HepG2 (cell line): ENCODE data around the gene HAND1. TPM values are rescaled to one million over a fixed set of nuclear protein-coding genes. Genes with fewer than 3 reads are reported as not detected.

Experiments
- ATAC-seq: fragments of 200-7000 bp; cut with Tn5 transposase; 3 replicates; pipeline ENCODE4 v1.9.1; 2020; ENCODE audit warnings: mild to moderate bottlenecking, moderate library complexity
- BruUV-seq: library from RNA; stranded (reverse); fragments of 400-500 nt; replicated peaks from 2 replicates; lab custom pipeline; 2021; lab: Mats Ljungman, UMichigan
- CTCF ChIA-PET: fragments of 300-600 bp; formaldehyde crosslinking; extraction: SDS; loops from one replicate; lab custom pipeline; 2021; ENCODE audit warnings: low total read pairs, inconsistent platforms, low intra/inter-chr PET ratio; lab: Yijun Ruan, JAX
- POLR2A ChIA-PET: fragments of 350-600 bp; sonication (Branson Sonifier 250); formaldehyde crosslinking; loops from one replicate; lab custom pipeline; 2020; ENCODE audit warnings: antibody characterized with exemption, inconsistent platforms; lab: Yijun Ruan, JAX
- DNase-seq: peaks from one replicate; pipeline ENCODE4 v3.0.0-alpha.2; 2015; ENCODE audit warnings: low spot score
- FAIRE-seq: peaks from 3 replicates; lab custom pipeline; 2011; peaks lifted over from hg19 to GRCh38; lab: Jason Lieb, UNC
- H2AFZ ChIP-seq: one replicate; pipeline ENCODE4 v1.6.1; 2011; ENCODE audit warnings: low read length, inconsistent platforms
- H3K27ac ChIP-seq: fragments of 300-600 bp; 3 replicates; pipeline ENCODE4 v1.8.0; 2011; ENCODE audit warnings: mixed run types, mild to moderate bottlenecking, mixed read lengths, low read length, inconsistent platforms; ENCODE audit not compliant: insufficient read depth; ENCODE audit errors: extremely low read length
- H3K27me3 ChIP-seq, 2 experiments: fragments of 200-600 bp in 1 of 2; 2 replicates in 1 of 2; 3 replicates in 1 of 2; pipeline versions ENCODE4 v1.6.0 to v1.8.0; 2011; ENCODE audit warnings: low read length in 2 of 2, mild to moderate bottlenecking in 2 of 2, moderate library complexity in 2 of 2, inconsistent platforms in 1 of 2; ENCODE audit not compliant: insufficient read depth in 2 of 2, control insufficient read depth in 1 of 2
- H3K36me3 ChIP-seq, 2 experiments: fragments of 200-600 bp in 1 of 2; replicated peaks in 1 of 2; 2 replicates in 1 of 2; 3 replicates in 1 of 2; pipeline versions ENCODE4 v1.5.1 to v1.8.0; 2011; ENCODE audit warnings: low read length in 2 of 2, inconsistent platforms in 1 of 2; ENCODE audit not compliant: insufficient read depth in 2 of 2, control insufficient read depth in 1 of 2
- H3K4me1 ChIP-seq: 2 replicates; pipeline ENCODE4 v1.5.1; 2012; ENCODE audit warnings: low read length, inconsistent platforms; ENCODE audit not compliant: insufficient read depth
- H3K4me2 ChIP-seq: 2 replicates; pipeline ENCODE4 v1.6.0; 2011; ENCODE audit warnings: low read depth, low read length, inconsistent platforms
- H3K4me3 ChIP-seq, 3 experiments: fragments of 200-600 bp in 1 of 3; sonication (generic), shearing (Covaris generic) in 1 of 3; replicated peaks in 1 of 3; 2 replicates each; pipeline ENCODE4 v1.5.1; 2011 to 2016; ENCODE audit warnings: low read length in 3 of 3, inconsistent platforms in 2 of 3, low read depth in 2 of 3, mild to moderate bottlenecking in 2 of 3, control low read depth in 1 of 3, mixed read lengths in 1 of 3; ENCODE audit not compliant: insufficient read depth in 1 of 3
- H3K79me2 ChIP-seq: one replicate; pipeline ENCODE4 v1.6.1; 2011; ENCODE audit warnings: low read length, inconsistent platforms; ENCODE audit not compliant: insufficient read depth
- H3K9ac ChIP-seq: 2 replicates; pipeline ENCODE4 v1.6.0; 2011; ENCODE audit warnings: mild to moderate bottlenecking, low read depth, low read length, inconsistent platforms; ENCODE audit not compliant: insufficient read depth
- H3K9me3 ChIP-seq: 2 replicates; pipeline ENCODE4 v1.5.1; 2012; ENCODE audit warnings: mild to moderate bottlenecking, low read length
- H4K20me1 ChIP-seq: 2 replicates; pipeline ENCODE4 v1.6.0; 2011; ENCODE audit warnings: inconsistent platforms, mild to moderate bottlenecking, low read length, moderate library complexity; ENCODE audit not compliant: insufficient read depth
- BHLHE40 ChIP-seq: IDR thresholded peaks from 2 replicates; pipeline ENCODE4 v1.6.1; 2011; ENCODE audit warnings: low read length, improper control_type of control experiment
- EZH2 ChIP-seq: conservative IDR thresholded peaks from 2 replicates; pipeline ENCODE4 v1.6.1; 2012; ENCODE audit warnings: mild to moderate bottlenecking, low read depth, low read length, moderate library complexity
- FLYWCH1 ChIP-seq: sonication (generic); formaldehyde crosslinking; IDR thresholded peaks from 2 replicates; pipeline ENCODE4 v1.8.1; 2023; ENCODE audit warnings: mild to moderate bottlenecking, missing genetic modification reagents
- HDAC1 ChIP-seq: sonication (generic); formaldehyde crosslinking; IDR thresholded peaks from 2 replicates; pipeline ENCODE4 v1.5.1; 2020; ENCODE audit warnings: mild to moderate bottlenecking, missing genetic modification reagents
- HNRNPLL ChIP-seq: fragments of 200-400 bp; formaldehyde crosslinking; IDR thresholded peaks from 2 replicates; pipeline ENCODE4 v1.6.1; 2017; ENCODE audit warnings: mild to moderate bottlenecking, low read depth, low read length; ENCODE audit not compliant: poor library complexity, severe bottlenecking
- PTBP1 ChIP-seq: fragments of 200-400 bp; formaldehyde crosslinking; IDR thresholded peaks from 2 replicates; pipeline ENCODE4 v1.6.1; 2018; ENCODE audit warnings: low read length, low read depth; ENCODE audit not compliant: poor library complexity, severe bottlenecking
- XBP1 ChIP-seq: sonication (generic); formaldehyde crosslinking; IDR thresholded peaks from 2 replicates; pipeline ENCODE4 v1.5.0; 2020; ENCODE audit warnings: missing genetic modification reagents
- ZEB1 ChIP-seq: IDR thresholded peaks from 2 replicates; pipeline ENCODE4 v1.6.1; 2012; ENCODE audit warnings: mild to moderate bottlenecking, low read depth, inconsistent platforms; ENCODE audit not compliant: insufficient replicate concordance
- WGBS: methylation state at CpG from one replicate; pipeline ENCODE4 v1.1.6; 2017; ENCODE audit warnings: low lambda C conversion rate; 5-methylcytosine and 5-hydroxymethylcytosine counted together
- in situ Hi-C: cut with HindIII; loops from 2 replicates; pipeline ENCODE4 v1.10.0; 2017; ENCODE audit warnings: low pct_unique_long_range_greater_than_20kb; ENCODE audit not compliant: extremely low pct_ligation_motif_present
- intact Hi-C: fragments of 100-400 bp; cut with micrococcal nuclease; formaldehyde crosslinking; loops from one replicate; pipeline ENCODE4 v1.10.0; 2022; ENCODE audit not compliant: unreplicated experiment
- polyA plus RNA-seq, 8 experiments: library from polyadenylated mRNA; depleted of rRNA in 3 of 8; stranded (reverse) in 7 of 8; unstranded in 1 of 8; fragments of >200 nt; fragmentation: Illumina TruSeq in 4 of 8; extraction: Trizol in 4 of 8; gene quantifications; 2 replicates each; pipeline versions ENCODE4 v1.2.1 to v1.2.3, GENCODE V29; 2011 to 2016; ENCODE audit warnings: low read depth in 4 of 8, missing spikeins in 1 of 8, mixed read lengths in 1 of 8; ENCODE audit not compliant: insufficient read depth in 1 of 8
- total RNA-seq, 5 experiments: library from RNA; depleted of rRNA; stranded (reverse); fragments of >200 nt; fragmentation: Illumina TruSeq; extraction: Trizol; gene quantifications; 2 replicates each; pipeline ENCODE4 v1.2.3, GENCODE V29; 2016; ENCODE audit warnings: low read depth in 1 of 5
- TF ChIP-seq, protein P1 (sequence below): sonication (generic); formaldehyde crosslinking; IDR thresholded peaks from 2 replicates; pipeline ENCODE4 v1.4.0; 2020; ENCODE audit warnings: mild to moderate bottlenecking, missing genetic modification reagents

The HAND1 gene
- total and polyA plus RNA-seq, 2 of the 13 experiments (the other 11 are each of a cell fraction or from before 2014, with no cell fraction given): not detected

DNA sequence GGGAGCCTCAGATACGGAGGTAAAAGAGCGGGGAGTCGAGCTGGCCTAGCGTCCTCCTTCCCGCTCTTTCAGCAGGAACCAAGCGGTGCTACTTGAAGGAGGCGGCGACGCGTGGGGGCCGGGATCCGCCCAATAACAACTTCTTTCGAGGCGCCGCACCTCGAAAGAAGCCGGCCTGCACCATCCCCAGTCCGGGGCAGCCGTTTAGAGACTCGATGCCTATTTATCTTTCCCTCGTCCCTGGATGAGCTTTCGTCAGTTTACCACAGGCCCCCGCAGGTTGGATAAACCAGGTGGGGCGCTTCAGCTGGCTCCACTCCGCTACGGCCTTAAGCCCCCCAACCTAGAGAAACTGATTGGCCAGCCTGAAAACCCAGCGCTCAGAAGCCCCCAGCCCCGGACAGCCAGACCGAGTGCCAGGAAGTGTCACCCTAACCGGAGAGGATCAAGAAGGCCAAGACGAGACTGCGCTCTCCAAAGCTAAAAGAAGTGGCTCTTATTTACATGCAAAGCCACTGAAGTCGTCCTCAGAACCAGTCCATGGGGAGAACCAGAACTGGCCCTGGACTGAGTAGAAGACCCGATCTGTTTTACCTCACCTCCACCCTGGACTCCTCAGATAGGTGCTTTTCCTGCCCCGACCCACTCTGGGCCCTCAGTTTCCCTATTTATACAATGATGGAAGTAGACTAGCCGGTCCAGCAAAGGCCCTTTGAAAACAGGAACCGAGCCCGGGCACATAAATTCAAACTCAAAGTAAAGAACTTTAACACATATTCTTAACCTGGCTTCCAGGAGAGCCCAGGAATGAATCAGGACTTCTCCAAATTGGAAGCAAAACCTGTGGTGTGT is 1.4 kb downstream of the HAND1 start:
- ATAC-seq: no peak
- H3K4me1 ChIP-seq: peaks cover 16% of the 10 kb centered on the region
- H2AFZ ChIP-seq: no peak overlapping the region
- no peak overlapping the region for H3K4me3 ChIP-seq
- WGBS: 40% methylated on average over 21 of the region's 38 CpGs
- CTCF ChIA-PET: no interaction called here
- no TSS peak for BruUV-seq
- peaks cover 15 to 98% of the 10 kb centered on the region in 2 experiments for H3K27me3 ChIP-seq
- TF ChIP-seq HDAC1 (no peak), EZH2 (0 out of 2 replicates have a peak, but pooled peaks have one; percentile 8)
- H3K9ac ChIP-seq: no peak overlapping the region
- no peak for DNase-seq
- no peak overlapping the region for H3K27ac ChIP-seq
- FAIRE-seq: no peak
- H3K36me3 ChIP-seq: no peaks in the 10 kb centered on the region
- in situ Hi-C loops: loop anchor here (5.0 kb wide), 1 partner anchor 51 kb away; no protein-coding TSS in a partner anchor
- intact Hi-C loops: no loop called here
- no peaks in the 10 kb centered on the region for H3K79me2 ChIP-seq
- H3K4me2 ChIP-seq: no peak overlapping the region
- no peaks in the 10 kb centered on the region for H3K9me3 ChIP-seq
- POLR2A ChIA-PET: no interaction called here
- no peaks in the 10 kb centered on the region for H4K20me1 ChIP-seq

DNA sequence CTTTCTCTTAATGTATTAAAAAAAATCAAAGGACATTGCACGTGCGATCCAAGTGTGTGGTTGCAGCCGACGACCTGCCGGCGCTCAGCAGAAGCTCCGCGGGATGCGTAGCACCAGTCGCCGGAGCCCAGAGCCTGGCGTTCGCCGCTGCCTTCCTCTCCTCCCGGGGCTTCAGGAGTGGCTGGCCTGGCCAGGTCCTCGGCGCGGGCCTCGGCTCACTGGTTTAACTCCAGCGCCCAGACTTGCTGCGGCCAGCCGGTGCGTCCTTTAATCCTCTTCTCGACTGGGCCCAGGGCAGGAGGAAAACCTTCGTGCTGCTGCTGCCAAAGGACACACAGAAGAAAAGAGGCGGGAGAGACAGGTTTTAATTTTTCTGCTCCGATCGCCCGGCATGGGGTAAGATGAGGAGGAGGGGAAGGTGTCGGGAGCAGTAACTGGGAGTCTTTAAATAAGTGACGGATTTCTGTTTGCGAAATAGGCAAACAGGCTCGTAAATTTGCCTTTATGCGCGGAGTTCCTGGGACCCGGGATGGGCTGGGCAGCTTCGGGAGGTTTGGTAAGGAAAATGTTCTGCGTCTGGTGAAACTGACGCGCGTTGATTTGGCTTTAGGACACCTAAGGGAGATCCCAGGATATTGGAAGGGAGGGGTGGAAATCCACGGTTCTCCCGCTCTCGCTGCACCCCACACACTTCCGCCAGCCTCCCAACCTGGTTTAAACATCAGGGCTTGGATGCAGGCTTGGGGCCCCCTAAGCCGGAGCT is 2.3 kb downstream of the HAND1 start:
- ChIA-PET POLR2A (no interaction called here), CTCF (no interaction called here)
- Histone ChIP-seq H3K27ac (no peak overlapping the region), H3K4me3 (no peak overlapping the region), H3K36me3 (no peaks in the 10 kb centered on the region), H3K9ac (no peak overlapping the region), H3K4me1 (peaks cover 16% of the 10 kb centered on the region), H4K20me1 (no peaks in the 10 kb centered on the region), H3K79me2 (no peaks in the 10 kb centered on the region)
- DNase-seq: no peak
- 10% methylated on average over 37 of the region's 46 CpGs for WGBS
- no peak for TF ChIP-seq PTBP1
- TF ChIP-seq BHLHE40: 0 out of 2 replicates have a peak, but pooled peaks have one; percentile 5
- no peak for TF ChIP-seq FLYWCH1 (CRISPR knock-in tag)
- TF ChIP-seq, protein P1, sequence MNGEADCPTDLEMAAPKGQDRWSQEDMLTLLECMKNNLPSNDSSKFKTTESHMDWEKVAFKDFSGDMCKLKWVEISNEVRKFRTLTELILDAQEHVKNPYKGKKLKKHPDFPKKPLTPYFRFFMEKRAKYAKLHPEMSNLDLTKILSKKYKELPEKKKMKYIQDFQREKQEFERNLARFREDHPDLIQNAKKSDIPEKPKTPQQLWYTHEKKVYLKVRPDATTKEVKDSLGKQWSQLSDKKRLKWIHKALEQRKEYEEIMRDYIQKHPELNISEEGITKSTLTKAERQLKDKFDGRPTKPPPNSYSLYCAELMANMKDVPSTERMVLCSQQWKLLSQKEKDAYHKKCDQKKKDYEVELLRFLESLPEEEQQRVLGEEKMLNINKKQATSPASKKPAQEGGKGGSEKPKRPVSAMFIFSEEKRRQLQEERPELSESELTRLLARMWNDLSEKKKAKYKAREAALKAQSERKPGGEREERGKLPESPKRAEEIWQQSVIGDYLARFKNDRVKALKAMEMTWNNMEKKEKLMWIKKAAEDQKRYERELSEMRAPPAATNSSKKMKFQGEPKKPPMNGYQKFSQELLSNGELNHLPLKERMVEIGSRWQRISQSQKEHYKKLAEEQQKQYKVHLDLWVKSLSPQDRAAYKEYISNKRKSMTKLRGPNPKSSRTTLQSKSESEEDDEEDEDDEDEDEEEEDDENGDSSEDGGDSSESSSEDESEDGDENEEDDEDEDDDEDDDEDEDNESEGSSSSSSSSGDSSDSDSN: peak; percentile 46; the same call in 1 of the 2 replicates
- peak; percentile 93 for TF ChIP-seq EZH2
- TF ChIP-seq XBP1: no peak
- TF ChIP-seq ZEB1: no peak
- peak; percentile 69 for TF ChIP-seq HNRNPLL
- TF ChIP-seq, all 625 proteins: peak for 4
- H2AFZ ChIP-seq: no peak overlapping the region
- ATAC-seq (peak; percentile 49), FAIRE-seq (no peak)
- peak overlapping the region; percentile 53 for H3K4me2 ChIP-seq
- in situ Hi-C loops (loop anchor here (5.0 kb wide), 1 partner anchor 52 kb away; no protein-coding TSS in a partner anchor), intact Hi-C loops (no loop called here)
- no peaks in the 10 kb centered on the region for H3K9me3 ChIP-seq
- peaks cover 15 to 98% of the 10 kb centered on the region in 2 experiments for H3K27me3 ChIP-seq
- no TSS peak for BruUV-seq
